ENCODE results near the gene RHOT1.
"Not testable (repeated sequence)": the region's sequence is repeated elsewhere in the genome, so short reads cannot be mapped to it uniquely, and the experiment has no call there.

RHOT1 gene

DNA sequence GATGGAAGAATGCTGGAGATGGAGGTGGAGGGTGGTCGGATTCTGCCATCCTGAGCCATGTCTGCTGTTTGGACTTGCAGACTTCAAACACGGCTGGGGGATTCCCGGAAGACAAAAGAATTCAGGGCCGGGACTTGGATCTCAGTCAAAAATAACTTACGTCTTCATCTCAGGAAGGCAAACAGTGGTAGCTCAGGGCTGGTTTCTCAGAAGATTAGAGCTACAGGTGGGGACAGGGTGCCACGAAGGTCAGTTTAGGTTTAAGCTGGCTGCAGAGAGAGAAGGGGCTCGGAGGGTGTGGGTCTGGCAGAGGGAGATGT is 119.1 kb downstream of the RHOT1 start:
- H3K9me3 Mint-ChIP-seq, result no peaks in the 10 kb centered on the region
- no peak overlapping the region for H3K4me3 Mint-ChIP-seq
- H3K4me1 Mint-ChIP-seq, result no peaks in the 10 kb centered on the region
- ATAC-seq (replicated peaks; ENCODE audit: extremely low read depth, poor library complexity, severe bottlenecking), result no peak
- H3K36me3 Mint-ChIP-seq (ENCODE audit: insufficient read depth), result peaks cover 1% of the 10 kb centered on the region
- H3K27me3 Mint-ChIP-seq, result peaks cover 18% of the 10 kb centered on the region
- no peak overlapping the region for H3K27ac Mint-ChIP-seq (ENCODE audit: low read depth)
- DNase-seq (ENCODE audit: low spot score in 2 of 2), result no peak

DNA sequence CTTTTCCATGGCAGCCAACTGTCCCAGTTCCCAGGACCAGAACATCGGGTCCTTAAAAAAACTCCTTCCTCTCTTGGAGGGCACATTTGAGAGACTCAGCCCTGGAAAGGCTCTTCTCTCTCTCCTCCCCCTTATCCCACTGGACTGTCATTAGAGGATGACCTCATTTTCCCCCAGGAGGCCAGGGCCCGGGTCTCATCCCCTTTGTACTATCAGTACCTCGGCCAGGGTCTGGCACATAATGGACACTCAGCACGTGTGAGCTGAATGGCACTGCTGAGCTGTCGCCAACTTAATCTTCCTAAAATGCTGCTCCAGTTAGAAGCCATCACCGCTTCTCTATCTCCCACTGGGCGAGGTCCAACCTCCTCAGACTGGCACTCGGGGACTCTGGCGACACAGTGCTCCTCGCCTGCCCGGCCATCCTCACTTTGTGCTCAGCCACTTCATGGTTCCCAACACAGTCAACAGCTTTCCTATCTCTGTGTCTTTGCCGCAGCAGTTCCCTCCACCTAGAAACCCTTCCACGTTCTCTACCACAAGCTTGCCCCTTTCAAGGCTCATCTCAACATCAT is 119.7 kb downstream of the RHOT1 start:
- Mint-ChIP-seq H3K36me3 (ENCODE audit: insufficient read depth) (peaks cover 1% of the 10 kb centered on the region), H3K9me3 (no peaks in the 10 kb centered on the region), H3K27me3 (peaks cover 22% of the 10 kb centered on the region), H3K4me3 (no peak overlapping the region), H3K4me1 (peaks cover 2% of the 10 kb centered on the region), H3K27ac (ENCODE audit: low read depth) (no peak overlapping the region)
- DNase-seq (ENCODE audit: low spot score in 2 of 2) (no peak), ATAC-seq (replicated peaks; ENCODE audit: extremely low read depth, poor library complexity, severe bottlenecking) (no peak)

DNA sequence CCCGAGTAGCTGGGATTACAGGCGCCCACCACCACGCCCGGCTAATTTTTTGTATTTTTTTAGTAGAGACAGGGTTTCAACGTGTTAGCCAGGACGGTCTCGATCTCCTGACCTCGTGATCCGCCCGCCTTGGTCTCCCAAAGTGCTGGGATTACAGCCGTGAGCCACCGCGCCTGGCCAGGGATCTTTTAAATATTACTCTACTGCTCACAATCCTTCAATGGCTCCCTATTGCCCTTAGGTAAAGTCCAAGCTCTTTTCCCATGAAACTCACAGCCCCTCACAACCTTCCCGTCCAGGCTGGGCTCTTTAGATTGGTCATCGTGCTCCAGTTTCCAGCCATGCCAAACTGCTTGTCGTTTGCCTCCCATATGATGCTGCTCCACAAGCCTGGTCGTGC is 121.2 kb downstream of the RHOT1 start:
- not testable (repeated sequence) for H3K27ac Mint-ChIP-seq (ENCODE audit: low read depth); H3K9me3 Mint-ChIP-seq; DNase-seq (ENCODE audit: low spot score in 2 of 2); H3K36me3 Mint-ChIP-seq (ENCODE audit: insufficient read depth); ATAC-seq (replicated peaks; ENCODE audit: extremely low read depth, poor library complexity, severe bottlenecking); H3K4me3 Mint-ChIP-seq
- peaks cover 37% of the 10 kb centered on the region for H3K27me3 Mint-ChIP-seq
- H3K4me1 Mint-ChIP-seq, result peaks cover 13% of the 10 kb centered on the region

DNA sequence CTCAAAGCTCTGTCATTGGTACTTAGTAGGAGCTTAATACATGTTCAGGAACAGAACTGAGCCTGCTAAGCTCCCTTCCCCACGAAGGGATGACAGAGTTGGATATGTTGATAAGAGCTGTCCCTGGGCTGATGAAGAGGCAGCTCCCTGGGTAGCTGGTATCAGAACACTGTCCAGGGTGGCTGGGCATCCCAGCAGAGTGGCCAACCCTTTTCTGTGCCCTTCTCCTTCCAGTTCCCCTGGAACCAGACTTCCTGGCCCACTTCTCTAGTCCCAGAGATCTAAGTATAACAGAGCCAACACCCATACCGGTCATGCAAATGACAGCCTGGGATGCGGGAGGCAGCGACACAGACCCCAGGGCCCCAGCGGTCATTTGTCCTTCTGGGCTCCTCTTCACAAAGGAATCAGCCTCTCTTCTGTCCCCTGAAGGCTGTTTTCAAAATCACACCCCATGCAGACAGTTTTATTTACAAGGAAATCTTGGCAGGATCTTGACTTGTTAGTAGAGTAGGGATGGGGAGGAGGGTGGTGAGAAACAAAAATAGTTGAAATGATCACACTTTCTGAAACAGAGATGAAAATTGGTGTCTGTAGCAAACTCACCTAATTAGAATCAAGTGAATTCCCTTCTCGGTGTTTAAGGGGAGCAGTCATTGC is 122.0 kb downstream of the RHOT1 start:
- Mint-ChIP-seq H3K36me3 (ENCODE audit: insufficient read depth) (peaks cover 3% of the 10 kb centered on the region), H3K4me1 (peaks cover 13% of the 10 kb centered on the region), H3K27me3 (peaks cover 44% of the 10 kb centered on the region), H3K9me3 (no peaks in the 10 kb centered on the region), H3K27ac (ENCODE audit: low read depth) (no peak overlapping the region), H3K4me3 (peak overlapping the region; percentile 68)
- no peak for ATAC-seq (replicated peaks; ENCODE audit: extremely low read depth, poor library complexity, severe bottlenecking)
- no peak for DNase-seq (ENCODE audit: low spot score in 2 of 2)

DNA sequence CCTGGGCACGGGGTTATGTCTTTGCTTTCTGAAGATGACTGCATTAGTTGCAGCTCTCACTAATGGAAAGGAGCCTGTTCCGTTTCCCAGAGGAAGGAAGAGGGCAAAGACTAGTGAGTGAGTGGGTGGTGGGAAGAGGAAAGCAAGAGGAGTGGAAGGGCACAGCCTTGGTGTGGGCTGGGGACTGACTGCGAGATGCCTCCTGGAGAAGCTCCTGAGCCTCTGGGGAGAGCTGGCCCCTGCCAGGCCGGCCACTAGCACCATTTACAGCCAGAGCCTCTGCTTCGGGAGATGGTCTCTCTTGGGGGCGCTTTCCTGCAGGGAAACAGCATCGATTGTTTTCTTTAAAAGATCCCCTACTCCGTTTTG is 122.5 kb downstream of the RHOT1 start:
- Mint-ChIP-seq H3K4me1 (peaks cover 13% of the 10 kb centered on the region), H3K9me3 (no peaks in the 10 kb centered on the region), H3K36me3 (ENCODE audit: insufficient read depth) (peaks cover 3% of the 10 kb centered on the region), H3K27me3 (peaks cover 49% of the 10 kb centered on the region), H3K4me3 (peak overlapping the region; percentile 68), H3K27ac (ENCODE audit: low read depth) (no peak overlapping the region)
- DNase-seq (ENCODE audit: low spot score in 2 of 2), result no peak
- no peak for ATAC-seq (replicated peaks; ENCODE audit: extremely low read depth, poor library complexity, severe bottlenecking)

DNA sequence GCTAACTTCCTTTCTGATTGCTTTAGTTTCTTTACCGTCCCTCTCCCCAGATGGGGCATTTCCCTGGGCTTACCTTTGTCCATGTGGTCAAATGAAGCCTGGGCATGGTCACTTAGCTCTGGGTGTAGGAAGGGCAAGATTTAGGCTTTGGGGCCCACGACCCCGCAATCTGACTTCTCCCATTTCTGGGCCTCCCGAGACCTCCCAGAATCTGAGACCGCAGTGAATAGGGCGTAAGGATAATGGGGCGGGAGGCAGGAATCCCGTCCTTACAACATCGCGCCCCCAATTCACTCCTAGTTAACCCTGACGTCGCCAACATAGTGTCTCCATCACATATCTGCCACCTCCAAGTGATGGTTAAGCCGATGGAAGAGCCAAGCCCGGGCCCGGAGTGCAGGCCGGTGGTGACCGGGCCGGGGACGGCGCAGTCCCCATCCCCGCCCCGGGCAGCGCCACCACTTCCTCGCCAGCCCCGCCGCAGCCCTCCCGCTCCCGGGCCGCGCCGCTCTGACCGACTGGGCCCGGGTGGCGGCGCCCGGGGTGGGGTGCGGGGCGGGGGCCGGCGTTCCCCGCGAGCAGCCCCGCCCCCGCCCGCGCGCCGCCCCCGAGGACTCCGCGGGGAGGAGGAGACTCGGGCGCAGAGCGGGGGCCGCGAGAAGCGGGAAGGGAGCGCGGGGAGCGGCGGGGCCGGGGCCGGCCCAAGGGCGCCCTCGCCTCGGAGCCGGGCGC is 123.1 kb downstream of the RHOT1 start, which contains the start of gene RHBDL3:
RHBDL3 (plus strand) TSS at position 641 of the 732 bp plus-strand sequence. CDS start 358 bp downstream, outside the sequence.
- peak within 1 kb of the TSS; percentile 68 for H3K4me3 Mint-ChIP-seq
- peaks cover 13% of the 10 kb centered on the region for H3K4me1 Mint-ChIP-seq
- DNase-seq (ENCODE audit: low spot score in 2 of 2) (no peak), ATAC-seq (replicated peaks; ENCODE audit: extremely low read depth, poor library complexity, severe bottlenecking) (peak; percentile 40)
- no peaks in the 10 kb centered on the region for H3K9me3 Mint-ChIP-seq
- H3K36me3 Mint-ChIP-seq (ENCODE audit: insufficient read depth), result peaks cover 4% of the 10 kb centered on the region
- H3K27me3 Mint-ChIP-seq, result peaks cover 55% of the 10 kb centered on the region
- no peak within 1 kb of the TSS for H3K27ac Mint-ChIP-seq (ENCODE audit: low read depth)

DNA sequence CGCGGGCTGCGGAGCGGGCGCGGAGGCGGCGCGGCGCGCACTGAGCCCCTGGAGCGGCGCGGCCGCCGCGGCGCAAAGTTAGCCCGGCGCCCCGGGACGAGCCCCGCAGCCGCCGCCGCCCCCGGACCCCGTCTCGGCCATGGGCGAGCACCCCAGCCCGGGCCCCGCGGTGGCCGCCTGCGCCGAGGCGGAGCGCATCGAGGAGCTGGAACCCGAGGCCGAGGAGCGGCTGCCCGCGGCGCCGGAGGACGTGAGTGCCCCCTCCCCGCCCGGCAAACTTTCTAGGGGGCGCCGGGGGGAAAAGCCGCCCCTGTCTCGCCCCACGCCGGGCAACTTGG is 123.7 kb downstream of the RHOT1 start:
- ATAC-seq (replicated peaks; ENCODE audit: extremely low read depth, poor library complexity, severe bottlenecking) (no peak), DNase-seq (ENCODE audit: low spot score in 2 of 2) (no peak)
- Mint-ChIP-seq H3K4me3 (no peak overlapping the region), H3K9me3 (no peaks in the 10 kb centered on the region), H3K27me3 (peaks cover 62% of the 10 kb centered on the region), H3K27ac (ENCODE audit: low read depth) (no peak overlapping the region), H3K4me1 (peaks cover 13% of the 10 kb centered on the region), H3K36me3 (ENCODE audit: insufficient read depth) (peaks cover 6% of the 10 kb centered on the region)

DNA sequence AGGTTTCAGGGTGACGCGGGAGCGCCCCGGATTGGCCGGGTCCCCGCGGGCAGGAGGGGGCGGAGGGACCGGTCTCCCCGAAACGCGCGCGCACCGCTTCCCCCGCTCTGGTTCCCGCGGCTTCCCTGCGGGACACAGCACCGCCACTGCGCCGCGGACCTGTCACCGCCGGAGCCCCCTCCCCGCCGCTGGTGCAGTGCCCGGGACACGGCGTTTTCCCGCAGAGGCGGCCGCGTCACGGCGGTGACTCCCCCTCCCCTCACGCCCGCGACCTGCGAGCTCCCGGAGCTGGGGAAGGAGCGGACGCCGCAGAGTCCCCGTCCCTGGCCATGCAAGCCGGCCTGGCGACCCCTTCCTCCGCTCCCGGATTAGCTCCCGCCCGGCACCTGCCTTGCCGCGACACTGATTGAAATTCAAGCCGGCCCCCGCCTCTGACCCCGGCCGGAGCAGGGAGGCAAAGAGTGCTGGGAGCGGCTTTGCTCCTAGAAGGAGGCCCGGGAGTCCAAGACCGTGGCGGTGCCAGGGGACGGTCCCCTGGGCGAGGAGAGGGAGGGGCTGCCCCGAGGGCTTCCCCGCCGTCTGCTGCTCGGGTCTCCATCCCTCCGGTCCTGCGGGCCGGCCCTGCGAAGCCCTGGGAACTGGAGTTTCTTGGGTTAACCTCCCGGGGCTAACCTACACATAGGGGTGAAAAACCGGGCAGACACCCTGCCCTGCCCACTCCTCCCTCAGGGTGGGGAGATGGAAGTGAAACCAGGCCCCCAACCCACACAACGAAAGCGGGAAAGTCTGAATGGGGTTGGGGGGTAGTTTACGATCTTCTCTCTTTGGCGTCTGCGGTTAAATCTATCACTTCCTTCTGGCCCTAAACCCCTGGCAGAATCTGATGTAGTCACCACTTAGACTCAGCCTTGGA is 124.3 kb downstream of the RHOT1 start:
- H3K27ac Mint-ChIP-seq (ENCODE audit: low read depth), result no peak overlapping the region
- ATAC-seq (replicated peaks; ENCODE audit: extremely low read depth, poor library complexity, severe bottlenecking) (peak; percentile 24), DNase-seq (ENCODE audit: low spot score in 2 of 2) (no peak)
- peaks cover 68% of the 10 kb centered on the region for H3K27me3 Mint-ChIP-seq
- H3K4me3 Mint-ChIP-seq, result peak overlapping the region; percentile 67
- peaks cover 6% of the 10 kb centered on the region for H3K36me3 Mint-ChIP-seq (ENCODE audit: insufficient read depth)
- no peaks in the 10 kb centered on the region for H3K9me3 Mint-ChIP-seq
- peaks cover 13% of the 10 kb centered on the region for H3K4me1 Mint-ChIP-seq

DNA sequence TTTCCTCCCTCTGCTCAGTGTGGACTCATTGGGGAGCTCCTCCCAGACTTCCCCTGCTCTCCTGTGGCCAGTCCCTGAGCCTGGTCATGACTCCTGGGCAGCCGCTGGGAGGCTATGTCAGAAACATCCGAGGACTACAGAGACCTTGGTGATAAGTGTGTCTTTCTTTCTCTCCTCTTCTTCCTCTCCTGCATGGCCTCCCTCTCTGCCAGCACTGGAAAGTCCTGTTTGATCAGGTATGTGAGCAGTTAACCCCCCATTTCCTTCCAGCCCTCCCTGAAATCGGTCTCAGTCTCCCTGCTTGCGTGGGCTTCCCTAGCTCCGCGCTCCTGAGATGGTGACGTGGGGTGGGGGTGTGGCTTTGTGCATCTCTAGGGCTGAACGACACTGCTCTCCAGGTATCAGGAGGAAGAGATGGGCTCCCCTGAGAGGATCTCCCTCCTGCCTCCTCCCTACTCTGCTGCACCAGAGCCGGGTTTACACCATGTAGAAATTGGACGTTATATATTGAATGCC is 125.4 kb downstream of the RHOT1 start:
- peak overlapping the region; percentile 67 for H3K4me3 Mint-ChIP-seq
- H3K9me3 Mint-ChIP-seq, result no peaks in the 10 kb centered on the region
- no peak overlapping the region for H3K27ac Mint-ChIP-seq (ENCODE audit: low read depth)
- peaks cover 13% of the 10 kb centered on the region for H3K4me1 Mint-ChIP-seq
- ATAC-seq (replicated peaks; ENCODE audit: extremely low read depth, poor library complexity, severe bottlenecking) (no peak), DNase-seq (ENCODE audit: low spot score in 2 of 2) (no peak)
- H3K36me3 Mint-ChIP-seq (ENCODE audit: insufficient read depth), result peaks cover 6% of the 10 kb centered on the region
- peaks cover 78% of the 10 kb centered on the region for H3K27me3 Mint-ChIP-seq

DNA sequence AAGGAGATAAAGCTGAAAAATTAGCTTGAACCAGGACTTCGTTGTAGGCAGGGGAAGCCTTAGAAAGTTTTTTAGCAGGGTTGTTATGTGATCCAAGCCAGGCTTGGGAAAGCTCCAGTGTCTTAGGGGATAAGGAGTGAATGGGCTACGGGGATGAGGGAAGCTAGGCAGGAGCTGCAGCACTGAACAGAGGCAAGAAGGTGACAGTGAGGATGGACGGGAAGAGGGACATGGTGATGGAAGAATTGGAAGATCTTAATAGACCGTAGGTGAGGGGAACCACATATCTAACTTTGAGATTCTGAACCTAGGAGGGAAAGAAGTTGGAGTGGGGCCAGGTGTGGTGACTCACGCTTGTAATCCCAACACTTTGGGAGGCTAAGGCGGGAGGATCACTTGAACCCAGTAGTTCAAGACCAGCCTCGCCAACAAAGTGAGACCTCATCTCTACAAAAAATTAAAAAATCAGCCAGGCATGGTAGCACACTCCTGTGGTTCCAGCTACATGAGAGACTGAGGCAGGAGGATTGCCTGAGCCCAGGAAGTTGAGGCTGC is 126.5 kb downstream of the RHOT1 start:
- Mint-ChIP-seq H3K27ac (ENCODE audit: low read depth) (no peak overlapping the region), H3K4me3 (no peak overlapping the region), H3K4me1 (peaks cover 13% of the 10 kb centered on the region), H3K9me3 (no peaks in the 10 kb centered on the region), H3K27me3 (peaks cover 77% of the 10 kb centered on the region), H3K36me3 (ENCODE audit: insufficient read depth) (peaks cover 6% of the 10 kb centered on the region)
- DNase-seq (ENCODE audit: low spot score in 2 of 2) (no peak), ATAC-seq (replicated peaks; ENCODE audit: extremely low read depth, poor library complexity, severe bottlenecking) (no peak)

DNA sequence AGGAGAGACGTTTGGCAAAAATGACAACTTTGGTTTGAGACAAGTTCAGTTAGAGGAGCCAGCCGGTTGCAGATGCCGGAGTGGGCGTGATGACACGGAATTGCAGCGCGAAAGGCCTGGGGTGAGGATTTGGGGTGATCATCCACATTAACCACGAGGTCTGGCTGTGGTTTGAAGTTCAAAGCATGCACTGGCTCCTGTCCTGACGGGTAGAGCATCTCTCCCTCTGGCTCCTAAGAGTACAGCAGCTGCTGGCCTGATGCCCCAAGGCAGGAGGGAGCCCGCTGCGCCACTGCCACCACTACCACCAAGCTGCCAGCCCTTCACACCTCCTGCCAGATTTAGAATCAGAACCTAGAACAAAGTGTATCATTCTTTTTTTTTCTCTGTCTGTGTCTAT is 127.1 kb downstream of the RHOT1 start:
- H3K27me3 Mint-ChIP-seq, result peaks cover 71% of the 10 kb centered on the region
- H3K4me3 Mint-ChIP-seq, result no peak overlapping the region

DNA sequence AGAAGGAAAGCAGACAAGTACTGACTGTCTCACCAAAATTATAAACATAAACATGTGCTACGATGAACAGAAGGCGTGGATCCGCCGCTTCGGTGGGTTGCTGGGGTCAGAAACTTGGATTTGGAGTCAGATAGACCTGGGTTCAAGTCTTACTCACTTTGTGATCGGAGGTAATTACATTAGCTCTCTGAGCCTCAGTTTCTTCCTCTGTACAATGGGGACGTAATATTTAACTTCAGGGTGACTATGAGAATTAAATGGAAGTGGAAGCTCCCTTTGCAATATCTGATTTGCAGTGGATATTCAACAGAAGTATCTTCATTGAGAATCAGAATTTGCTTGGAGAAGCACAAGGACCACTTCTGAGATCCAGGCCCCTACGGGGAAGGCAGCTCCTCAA is 129.5 kb downstream of the RHOT1 start:
- H3K36me3 Mint-ChIP-seq (ENCODE audit: insufficient read depth), result peaks cover 4% of the 10 kb centered on the region
- no peak for ATAC-seq (replicated peaks; ENCODE audit: extremely low read depth, poor library complexity, severe bottlenecking)
- H3K27ac Mint-ChIP-seq (ENCODE audit: low read depth), result no peak overlapping the region
- no peaks in the 10 kb centered on the region for H3K9me3 Mint-ChIP-seq
- no peak overlapping the region for H3K4me3 Mint-ChIP-seq
- peaks cover 70% of the 10 kb centered on the region for H3K27me3 Mint-ChIP-seq
- no peak for DNase-seq (ENCODE audit: low spot score in 2 of 2)
- H3K4me1 Mint-ChIP-seq, result peaks cover 13% of the 10 kb centered on the region

More for the DNA sequence above, 127.1 kb downstream of the RHOT1 start:
- Mint-ChIP-seq H3K9me3 (no peaks in the 10 kb centered on the region), H3K36me3 (ENCODE audit: insufficient read depth) (peaks cover 6% of the 10 kb centered on the region), H3K4me1 (peaks cover 13% of the 10 kb centered on the region), H3K27ac (ENCODE audit: low read depth) (no peak overlapping the region)
- no peak for ATAC-seq (replicated peaks; ENCODE audit: extremely low read depth, poor library complexity, severe bottlenecking)
- no peak for DNase-seq (ENCODE audit: low spot score in 2 of 2)
